OCI-LY7 (cell line): ENCODE measurements around the gene C19orf67. TPM values are rescaled to one million over a fixed set of nuclear protein-coding genes. Genes with fewer than 3 reads are reported as not detected.

Experiments
- Bru-seq: library from RNA; stranded (reverse); fragments of 400-500 nt; gene quantifications from one replicate; lab custom pipeline; 2021; lab: Mats Ljungman, UMichigan
- BruChase-seq, 2 experiments: library from RNA; stranded (reverse); fragments of 400-500 nt; gene quantifications; one replicate each; lab custom pipeline; 2021; lab: Mats Ljungman, UMichigan
- BruUV-seq: library from RNA; stranded (reverse); fragments of 400-500 nt; replicated peaks from 2 replicates; lab custom pipeline; 2021; lab: Mats Ljungman, UMichigan
- CTCF ChIA-PET: fragments of 300-600 bp; sonication (Branson Sonifier 250); formaldehyde crosslinking; loops from one replicate; lab custom pipeline; 2022; ENCODE audit warnings: antibody characterized with exemption; ENCODE audit not compliant: unreplicated experiment; lab: Charles Lee
- POLR2A ChIA-PET: fragments of 300-600 bp; sonication (Branson Sonifier 250); formaldehyde crosslinking; loops from one replicate; lab custom pipeline; 2022; ENCODE audit warnings: antibody characterized with exemption; lab: Charles Lee
- DNase-seq: peaks from one replicate; pipeline ENCODE4 v3.0.0-alpha.2; 2015; ENCODE audit warnings: low spot score
- H2AFZ ChIP-seq: fragments of 200-600 bp; sonication (generic), shearing (Covaris generic); 2 replicates; pipeline ENCODE4 v1.6.1; 2014; ENCODE audit warnings: mild to moderate bottlenecking, antibody characterized with exemption, low read length, moderate library complexity
- H3K27ac ChIP-seq: fragments of 200-600 bp; sonication (generic); 2 replicates; pipeline ENCODE4 v1.5.1; 2014; ENCODE audit warnings: mixed run types, low read depth, mild to moderate bottlenecking, moderate library complexity, low read length, inconsistent platforms; ENCODE audit not compliant: poor library complexity, severe bottlenecking
- H3K36me3 ChIP-seq: fragments of 200-600 bp; sonication (generic); 2 replicates; pipeline ENCODE4 v1.6.1; 2014; ENCODE audit warnings: mild to moderate bottlenecking, antibody characterized with exemption, low read length, moderate library complexity, mixed read lengths; ENCODE audit not compliant: insufficient read depth
- H3K4me1 ChIP-seq: fragments of 200-600 bp; sonication (generic); 2 replicates; pipeline ENCODE4 v1.5.1; 2014; ENCODE audit warnings: mild to moderate bottlenecking, low read length; ENCODE audit not compliant: insufficient read depth, poor library complexity, severe bottlenecking
- H3K4me2 ChIP-seq: fragments of 200-600 bp; sonication (generic); 2 replicates; pipeline ENCODE4 v1.6.1; 2014; ENCODE audit warnings: mild to moderate bottlenecking, low read length
- H3K4me3 ChIP-seq: fragments of 200-600 bp; sonication (generic); 2 replicates; pipeline ENCODE4 v1.5.1; 2014; ENCODE audit warnings: mild to moderate bottlenecking, low read depth, low read length; ENCODE audit not compliant: poor library complexity, severe bottlenecking
- H3K79me2 ChIP-seq: fragments of 200-600 bp; sonication (generic); 2 replicates; pipeline ENCODE4 v1.6.1; 2016; ENCODE audit warnings: low read depth, mild to moderate bottlenecking, low read length, moderate library complexity, mixed read lengths; ENCODE audit not compliant: insufficient read depth
- H3K9me2 ChIP-seq: fragments of 200-600 bp; sonication (generic); 2 replicates; pipeline ENCODE4 v1.6.1; 2016; ENCODE audit warnings: mild to moderate bottlenecking, low read length, mixed read lengths; ENCODE audit not compliant: insufficient read depth
- H3K9me3 ChIP-seq: fragments of 200-600 bp; sonication (generic); 2 replicates; pipeline ENCODE4 v1.6.1; 2014; ENCODE audit warnings: mild to moderate bottlenecking, mixed run types, low read length, mixed read lengths
- H4K20me1 ChIP-seq: fragments of 200-600 bp; sonication (generic); 2 replicates; pipeline ENCODE4 v1.6.1; 2014; ENCODE audit warnings: mild to moderate bottlenecking, antibody characterized with exemption, low read length, moderate library complexity, mixed read lengths; ENCODE audit not compliant: insufficient read depth
- CTCF ChIP-seq: fragments of 200-600 bp; sonication (generic); conservative IDR thresholded peaks from 2 replicates; pipeline ENCODE4 v1.5.1; 2014; ENCODE audit warnings: mild to moderate bottlenecking, antibody characterized with exemption, low read length, moderate library complexity, mixed read lengths
- EZH2phosphoT487 ChIP-seq: fragments of 200-600 bp; sonication (generic); IDR thresholded peaks from 2 replicates; pipeline ENCODE4 v1.6.1; 2018; ENCODE audit warnings: low read depth, borderline replicate concordance, mild to moderate bottlenecking, mixed run types, antibody characterized with exemption, low read length, moderate library complexity, mixed read lengths
- intact Hi-C: fragments of 100-400 bp; cut with micrococcal nuclease; formaldehyde crosslinking; loops from one replicate; pipeline ENCODE4 v1.10.0; 2022; ENCODE audit not compliant: unreplicated experiment
- long read RNA-seq: library from polyadenylated mRNA; stranded (forward); transcript quantifications from one replicate; pipeline ENCODE4 v2.0.0, GENCODE V29; 2022
- total RNA-seq, 2 experiments: library from RNA; depleted of rRNA in 1 of 2; stranded (reverse); fragments of >200 nt in 1 of 2; shearing (Covaris generic) in 1 of 2; gene quantifications; 2 replicates each; pipeline ENCODE4 v1.2.3, GENCODE V29; 2014 to 2022

The C19orf67 gene
- 1.0 and 2.6 TPM in 2 replicates for total RNA-seq (2014; rRNA removed; shearing (Covaris generic))
- total RNA-seq (2022) = 0.55 and 1.4 TPM in 2 replicates
- Bru-seq, nascent RNA = percentile 30 among the genes with signal in this experiment
- percentile 34 among the genes with signal in this experiment for BruChase-seq, experiment 1, labeled RNA remaining after a 6-hour chase
- BruChase-seq, experiment 2, labeled RNA remaining after a 2-hour chase = percentile 33 among the genes with signal in this experiment
- long read RNA-seq = 0 reads

GRCh38 chr19:14085309-14085995, at the start of gene C19orf67:
TSS of gene C19orf67 (minus strand) at chr19:14085783. CDS start at chr19:14085627, 156 bp downstream.
- POLR2A ChIA-PET = no interaction called here
- H3K4me2 ChIP-seq = no peak within 1 kb of the TSS
- intact Hi-C loops = no loop called here
- H3K9me3 ChIP-seq = no peaks in the 10 kb centered on the region
- no peak for TF ChIP-seq CTCF
- TF ChIP-seq EZH2phosphoT487 = no peak
- peaks cover 22% of the 10 kb centered on the region for H3K4me1 ChIP-seq
- H3K4me3 ChIP-seq = no peak within 1 kb of the TSS
- CTCF ChIA-PET = no interaction called here
- H3K9me2 ChIP-seq = no peaks in the 10 kb centered on the region
- peaks cover 41% of the 10 kb centered on the region for H3K36me3 ChIP-seq
- H4K20me1 ChIP-seq = peaks cover 9% of the 10 kb centered on the region; the same call in 1 of the 2 replicates
- no peak within 1 kb of the TSS for H2AFZ ChIP-seq
- peaks cover 15% of the 10 kb centered on the region; the same call in 1 of the 2 replicates for H3K79me2 ChIP-seq
- no peak for DNase-seq
- BruUV-seq = no TSS peak
- H3K27ac ChIP-seq = no peak within 1 kb of the TSS

- peak overlapping the region; percentile 91 for H3K4me3 ChIP-seq
- no peak for TF ChIP-seq CTCF
- no peak for TF ChIP-seq EZH2phosphoT487
- H3K79me2 ChIP-seq = peaks cover 54% of the 10 kb centered on the region
Observed at GRCh38 chr19:14135355-14135754, 49.8 kb upstream of the C19orf67 start.

More at GRCh38 chr19:14135355-14135754, 49.8 kb upstream of the C19orf67 start:
- POLR2A ChIA-PET = interaction anchor here (0.6 kb wide), 1 partner anchor 30 kb away, joined by 3 read pairs; no protein-coding TSS in a partner anchor
- Histone ChIP-seq H3K27ac (peak overlapping the region; percentile 85), H3K4me1 (peaks cover 24% of the 10 kb centered on the region), H2AFZ (no peak overlapping the region), H3K4me2 (peak overlapping the region; percentile 82), H4K20me1 (peaks cover 6% of the 10 kb centered on the region; the same call in 1 of the 2 replicates), H3K36me3 (peaks cover 29% of the 10 kb centered on the region), H3K9me3 (no peaks in the 10 kb centered on the region), H3K9me2 (no peaks in the 10 kb centered on the region)
- intact Hi-C loops = loop anchor here (5.0 kb wide), 1 partner anchor 212 kb away; no protein-coding TSS in a partner anchor
- BruUV-seq = no TSS peak
- no peak for DNase-seq
- CTCF ChIA-PET = no interaction called here
